Kidney epithelial cell (primary cell): Measurements from ENCODE around the gene ESAM. TPM values are rescaled to one million over a fixed set of nuclear protein-coding genes. Genes with fewer than 3 reads are reported as not detected.

Source experiments
- DNase-seq: peaks from one replicate; pipeline ENCODE4 v3.0.0-alpha.2; 2010; ENCODE audit warnings: low read depth
- H3K27me3 ChIP-seq: 2 replicates; pipeline ENCODE4 v1.6.0; 2011; ENCODE audit warnings: low read length; ENCODE audit not compliant: control insufficient read depth, insufficient read depth
- H3K36me3 ChIP-seq: 2 replicates; pipeline ENCODE4 v1.5.1; 2011; ENCODE audit warnings: low read length; ENCODE audit not compliant: control insufficient read depth, insufficient read depth
- H3K4me3 ChIP-seq: 2 replicates; pipeline ENCODE4 v1.5.1; 2011; ENCODE audit warnings: low read depth, mild to moderate bottlenecking, control low read depth, low read length
- CTCF ChIP-seq: IDR thresholded peaks from 2 replicates; pipeline ENCODE4 v1.5.1; 2011; ENCODE audit warnings: mild to moderate bottlenecking, moderate library complexity, low read length, control low read depth, inconsistent platforms; ENCODE audit not compliant: insufficient read depth, poor library complexity, severe bottlenecking
- total RNA-seq: library from RNA; depleted of rRNA; stranded (reverse); fragments of >200 nt; gene quantifications from 2 replicates; pipeline ENCODE4 v1.2.3, GENCODE V29; 2015

ESAM gene
- total RNA-seq, 1 donor from 2014 or later: 10.4 TPM

GRCh38 chr11:124796312-124796711 is 34.2 kb upstream of the ESAM start:
- H3K4me3 ChIP-seq: no peak overlapping the region
- TF ChIP-seq CTCF: no peak
- no peaks in the 10 kb centered on the region for H3K36me3 ChIP-seq
- no peak for DNase-seq
- H3K27me3 ChIP-seq: no peaks in the 10 kb centered on the region

- no peaks in the 10 kb centered on the region for H3K36me3 ChIP-seq
- H3K4me3 ChIP-seq: no peak overlapping the region
- no peaks in the 10 kb centered on the region for H3K27me3 ChIP-seq
- DNase-seq: no peak
- peak; percentile 78 for TF ChIP-seq CTCF
These were observed 31.6 kb upstream of the ESAM start for GRCh38 chr11:124793466-124794278.

- Histone ChIP-seq H3K4me3 (no peak overlapping the region), H3K27me3 (no peaks in the 10 kb centered on the region), H3K36me3 (no peaks in the 10 kb centered on the region)
- TF ChIP-seq CTCF: no peak
- DNase-seq: no peak
These were observed 29.7 kb upstream of the ESAM start for GRCh38 chr11:124791626-124792341.

- no peaks in the 10 kb centered on the region for H3K27me3 ChIP-seq
- DNase-seq: no peak
These were observed 26.4 kb upstream of the ESAM start for GRCh38 chr11:124788521-124788920.

GRCh38 chr11:124784051-124784450 is 22.0 kb upstream of the ESAM start:
- no peak for DNase-seq
- no peak for TF ChIP-seq CTCF
- Histone ChIP-seq H3K36me3 (no peaks in the 10 kb centered on the region), H3K4me3 (no peak overlapping the region), H3K27me3 (no peaks in the 10 kb centered on the region)

More at GRCh38 chr11:124788521-124788920, 26.4 kb upstream of the ESAM start:
- TF ChIP-seq CTCF: no peak
- no peak overlapping the region for H3K4me3 ChIP-seq
- H3K36me3 ChIP-seq: no peaks in the 10 kb centered on the region
